B cell (primary cell): Measurements from ENCODE around the gene GIGYF1. TPM values are rescaled to one million over a fixed set of nuclear protein-coding genes. Genes with fewer than 3 reads are reported as not detected.

Experiments
- ATAC-seq: fragments of 200-7000 bp; cut with Tn5 transposase; one replicate; pipeline ENCODE4 v1.10.0; 2021; ENCODE audit warnings: low read depth, mild to moderate bottlenecking, moderate number of reproducible peaks, moderate library complexity
- CTCF ChIA-PET: fragments of 350-600 bp; sonication (Branson Sonifier 250); formaldehyde crosslinking; loops from one replicate; lab custom pipeline; 2021; ENCODE audit warnings: antibody characterized with exemption, inconsistent platforms; lab: Charles Lee
- POLR2A ChIA-PET: fragments of 350-600 bp; sonication (Branson Sonifier 250); formaldehyde crosslinking; loops from one replicate; lab custom pipeline; 2021; ENCODE audit warnings: antibody characterized with exemption; lab: Charles Lee
- DNase-seq: peaks from one replicate; pipeline ENCODE4 v3.0.0; 2013
- H2AFZ ChIP-seq: 2 replicates; pipeline ENCODE4 v1.6.1; 2012; ENCODE audit warnings: mild to moderate bottlenecking, low read depth, low read length; ENCODE audit not compliant: insufficient read depth, poor library complexity, severe bottlenecking
- H3K27ac ChIP-seq, 2 donors: 1 replicate in 1 of 2; 2 replicates in 1 of 2; pipeline ENCODE4 v1.5.1; 2012 to 2013; ENCODE audit warnings: low read length in 2 of 2, mild to moderate bottlenecking in 2 of 2, moderate library complexity in 1 of 2
- H3K27me3 ChIP-seq, 4 experiments: fragments of 200-600 bp in 1 of 4; sonication (generic) in 1 of 4; replicated peaks in 1 of 4; 1 replicate in 2 of 4; 2 replicates in 2 of 4; pipeline versions ENCODE4 v1.6.1 to v1.7.0; 2013 to 2016; ENCODE audit warnings: low read length in 3 of 4, mild to moderate bottlenecking in 2 of 4, mixed read lengths in 1 of 4, moderate library complexity in 1 of 4; ENCODE audit not compliant: insufficient read depth in 4 of 4, control insufficient read depth in 3 of 4; ENCODE audit errors: control extremely low read depth in 1 of 4
- H3K36me3 ChIP-seq, 2 experiments: replicated peaks in 1 of 2; 1 replicate in 1 of 2; 2 replicates in 1 of 2; pipeline versions ENCODE4 v1.6.1 to v1.7.1; 2013; ENCODE audit warnings: low read length in 1 of 2; ENCODE audit not compliant: insufficient read depth in 2 of 2, control insufficient read depth in 1 of 2; ENCODE audit errors: control extremely low read depth in 1 of 2, extremely low read depth in 1 of 2
- H3K4me1 ChIP-seq, 2 donors: fragments of 200-600 bp in 1 of 2; sonication (generic) in 1 of 2; 1 replicate in 1 of 2; 2 replicates in 1 of 2; pipeline versions ENCODE4 v1.5.1 to v1.6.1; 2013 to 2017; ENCODE audit warnings: low read length in 2 of 2; ENCODE audit not compliant: control insufficient read depth in 2 of 2, insufficient read depth in 2 of 2
- H3K4me2 ChIP-seq: replicated peaks from 2 replicates; pipeline ENCODE3; 2012; ENCODE audit warnings: mild to moderate bottlenecking, low read depth, low read length; ENCODE audit not compliant: poor library complexity, severe bottlenecking
- H3K4me3 ChIP-seq, 5 experiments: fragments of 200-600 bp in 1 of 5; sonication (generic) in 1 of 5; 1 replicate in 3 of 5; 2 replicates in 2 of 5; pipeline versions ENCODE4 v1.5.1 to v1.7.0; 2011 to 2016; ENCODE audit warnings: low read length in 4 of 5, mild to moderate bottlenecking in 4 of 5, low read depth in 2 of 5, control low read depth in 1 of 5, moderate library complexity in 1 of 5; ENCODE audit not compliant: insufficient read depth in 1 of 5; ENCODE audit errors: control extremely low read depth in 1 of 5, extremely low read depth in 1 of 5
- H3K79me2 ChIP-seq: fragments of 200-600 bp; sonication (generic); one replicate; pipeline ENCODE4 v1.6.0; 2016; ENCODE audit warnings: low read length; ENCODE audit not compliant: control insufficient read depth, insufficient read depth
- H3K9ac ChIP-seq: fragments of 200-600 bp; sonication (generic); 2 replicates; pipeline ENCODE4 v1.6.1; 2017; ENCODE audit warnings: mild to moderate bottlenecking, low read length, moderate library complexity
- H3K9me3 ChIP-seq, 3 donors: one replicate each; pipeline versions ENCODE4 v1.6.1 to v1.7.1; 2013; ENCODE audit warnings: low read length in 2 of 3; ENCODE audit not compliant: control insufficient read depth in 2 of 3, insufficient read depth in 1 of 3; ENCODE audit errors: control extremely low read depth in 1 of 3
- H4K20me1 ChIP-seq: 2 replicates; pipeline ENCODE4 v1.6.0; 2012; ENCODE audit warnings: mild to moderate bottlenecking, low read length; ENCODE audit not compliant: insufficient read depth, control insufficient read depth, poor library complexity, severe bottlenecking
- H3K27ac Mint-ChIP-seq: one replicate; pipeline ENCODE4 v1.8.0; 2021; ENCODE audit warnings: mixed read lengths
- H3K27me3 Mint-ChIP-seq: one replicate; pipeline ENCODE4 v1.8.0; 2021; ENCODE audit warnings: mixed read lengths
- H3K4me1 Mint-ChIP-seq: one replicate; pipeline ENCODE4 v1.8.0; 2021; ENCODE audit warnings: mixed read lengths
- H3K4me3 Mint-ChIP-seq: one replicate; pipeline ENCODE4 v1.8.0; 2021; ENCODE audit warnings: mixed read lengths
- H3K9me3 Mint-ChIP-seq: one replicate; pipeline ENCODE4 v1.8.0; 2022; ENCODE audit warnings: mixed read lengths; ENCODE audit not compliant: insufficient read depth
- EZH2 ChIP-seq: IDR thresholded peaks from 2 replicates; pipeline ENCODE4 v1.6.1; 2012; ENCODE audit warnings: borderline replicate concordance, low read depth, mild to moderate bottlenecking, moderate library complexity, low read length; ENCODE audit not compliant: insufficient read depth, poor library complexity, severe bottlenecking
- WGBS: methylation state at CpG from one replicate; pipeline ENCODE4 v1.1.5; 2013; ENCODE audit warnings: missing lambda C conversion rate; ENCODE audit not compliant: insufficient coverage; 5-methylcytosine and 5-hydroxymethylcytosine counted together
- intact Hi-C: fragments of 100-400 bp; cut with micrococcal nuclease; formaldehyde crosslinking; loops from one replicate; pipeline ENCODE4 v1.10.0; 2022
- polyA plus RNA-seq: library from polyadenylated mRNA; depleted of rRNA; stranded (reverse); fragments of >200 nt; gene quantifications from 2 replicates; pipeline ENCODE4 v1.2.3, GENCODE V29; 2012
- total RNA-seq, 2 donors: library from RNA; stranded (reverse); fragments of 120-200 nt in 1 of 2; gene quantifications; 1 replicate in 1 of 2; 2 replicates in 1 of 2; pipeline versions ENCODE4 v1.2.3 to v1.2.4, GENCODE V29; 2013 to 2022
- TF ChIP-seq, protein P1 (sequence below): fragments of 200-600 bp; IDR thresholded peaks from one replicate; pipeline ENCODE4 v1.8.0; 2022; ENCODE audit warnings: antibody characterized with exemption, mild to moderate bottlenecking

The GIGYF1 gene
- total and polyA plus RNA-seq, 2 donors (not counting 1 experiment from before 2014, with no cell fraction given): 45.9 to 134 TPM

DNA sequence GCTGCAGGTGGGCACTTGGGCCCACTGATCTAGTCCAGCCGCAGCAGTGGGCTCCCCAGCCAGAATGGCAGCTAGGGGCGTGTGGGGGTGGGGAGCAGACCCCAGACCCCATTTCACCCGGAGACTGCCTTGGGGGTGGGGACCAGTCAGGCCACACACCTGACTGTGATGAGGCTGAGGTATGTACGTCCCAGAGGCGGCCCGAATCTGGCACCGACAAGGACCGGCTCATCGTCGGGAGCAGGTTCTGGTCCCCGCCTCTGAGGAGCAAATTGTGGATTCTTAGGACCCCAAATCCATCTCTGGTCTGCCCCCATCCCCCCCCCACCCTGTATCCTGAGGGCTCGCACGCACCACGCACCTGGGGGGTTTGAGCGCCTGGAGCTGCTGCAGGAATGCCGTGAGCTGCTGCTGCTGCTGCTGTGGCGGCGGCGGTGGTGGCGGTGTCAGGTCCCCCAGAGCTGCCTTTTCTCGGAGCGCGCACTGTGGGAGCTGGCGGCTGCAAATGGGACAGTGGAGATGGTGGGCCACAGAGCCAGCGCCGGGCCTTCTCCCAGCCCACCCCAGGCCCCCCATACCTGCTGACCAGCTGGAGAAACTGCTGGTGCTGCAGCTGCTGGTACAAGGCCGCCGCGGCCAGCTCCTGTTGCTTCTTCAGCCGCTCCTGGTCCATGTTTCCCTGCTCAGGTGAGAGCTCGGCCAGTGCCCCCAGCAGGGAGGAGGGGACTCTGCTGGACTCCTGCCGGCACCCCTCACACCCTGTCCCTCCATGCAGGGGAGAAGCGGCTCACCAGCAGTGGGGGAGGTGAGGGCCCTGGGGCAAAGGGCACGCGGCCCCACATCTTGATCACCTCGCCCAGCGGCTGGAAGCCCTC lies 10.2 kb downstream of the GIGYF1 start:
- H3K27me3 ChIP-seq: no peaks in the 10 kb centered on the region
- no peak for ATAC-seq
- WGBS: 96% methylated on average over 30 of the region's 37 CpGs

More for the DNA sequence above, 10.2 kb downstream of the GIGYF1 start:
- Histone ChIP-seq H3K9ac (no peak overlapping the region), H4K20me1 (peaks cover 72% of the 10 kb centered on the region), H3K4me3 (no peak overlapping the region), H3K9me3 (no peaks in the 10 kb centered on the region), H3K27ac (no peak overlapping the region), H3K79me2 (peaks cover 24% of the 10 kb centered on the region), H3K4me2 (no peak overlapping the region), H2AFZ (no peak overlapping the region), H3K36me3 (peaks cover 0 to 86% of the 10 kb centered on the region in 2 experiments), H3K4me1 (peaks cover 0 to 3% of the 10 kb centered on the region in 2 donors)
- CTCF ChIA-PET: interaction anchor here (1.4 kb wide), 1 partner anchor 9 kb away, joined by 4 read pairs; no protein-coding TSS in a partner anchor
- Mint-ChIP-seq H3K27ac (no peak overlapping the region), H3K9me3 (no peaks in the 10 kb centered on the region), H3K27me3 (no peaks in the 10 kb centered on the region), H3K4me1 (peaks cover 5% of the 10 kb centered on the region), H3K4me3 (no peak overlapping the region)
- no peak for DNase-seq
- intact Hi-C loops: no loop called here
- POLR2A ChIA-PET: interaction anchor here (0.7 kb wide), 1 partner anchor 170 kb away, joined by 6 read pairs; no protein-coding TSS in a partner anchor
- TF ChIP-seq, protein P1, sequence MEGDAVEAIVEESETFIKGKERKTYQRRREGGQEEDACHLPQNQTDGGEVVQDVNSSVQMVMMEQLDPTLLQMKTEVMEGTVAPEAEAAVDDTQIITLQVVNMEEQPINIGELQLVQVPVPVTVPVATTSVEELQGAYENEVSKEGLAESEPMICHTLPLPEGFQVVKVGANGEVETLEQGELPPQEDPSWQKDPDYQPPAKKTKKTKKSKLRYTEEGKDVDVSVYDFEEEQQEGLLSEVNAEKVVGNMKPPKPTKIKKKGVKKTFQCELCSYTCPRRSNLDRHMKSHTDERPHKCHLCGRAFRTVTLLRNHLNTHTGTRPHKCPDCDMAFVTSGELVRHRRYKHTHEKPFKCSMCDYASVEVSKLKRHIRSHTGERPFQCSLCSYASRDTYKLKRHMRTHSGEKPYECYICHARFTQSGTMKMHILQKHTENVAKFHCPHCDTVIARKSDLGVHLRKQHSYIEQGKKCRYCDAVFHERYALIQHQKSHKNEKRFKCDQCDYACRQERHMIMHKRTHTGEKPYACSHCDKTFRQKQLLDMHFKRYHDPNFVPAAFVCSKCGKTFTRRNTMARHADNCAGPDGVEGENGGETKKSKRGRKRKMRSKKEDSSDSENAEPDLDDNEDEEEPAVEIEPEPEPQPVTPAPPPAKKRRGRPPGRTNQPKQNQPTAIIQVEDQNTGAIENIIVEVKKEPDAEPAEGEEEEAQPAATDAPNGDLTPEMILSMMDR: no peak
- TF ChIP-seq EZH2: no peak
